Mammary epithelial cell (primary cell): ENCODE measurements around the gene OR4F17.
"Not testable (repeated sequence)": the region's sequence is repeated elsewhere in the genome, so short reads cannot be mapped to it uniquely, and the experiment has no call there.

Experiments
- EZH2 ChIP-seq: IDR thresholded peaks from 2 replicates; pipeline ENCODE4 v1.6.1; 2012; ENCODE audit warnings: low read length, inconsistent platforms, borderline replicate concordance
- TF ChIP-seq, protein P1 (sequence below), 2 donors: IDR thresholded peaks in 1 of 2; conservative IDR thresholded peaks in 1 of 2; 2 replicates each; pipeline ENCODE4 v1.5.1; 2011 to 2012; ENCODE audit warnings: inconsistent platforms in 2 of 2, low read length in 2 of 2, mild to moderate bottlenecking in 2 of 2, control low read depth in 1 of 2, low read depth in 1 of 2; ENCODE audit not compliant: insufficient read depth in 1 of 2; ENCODE audit errors: extremely low read depth in 1 of 2

DNA sequence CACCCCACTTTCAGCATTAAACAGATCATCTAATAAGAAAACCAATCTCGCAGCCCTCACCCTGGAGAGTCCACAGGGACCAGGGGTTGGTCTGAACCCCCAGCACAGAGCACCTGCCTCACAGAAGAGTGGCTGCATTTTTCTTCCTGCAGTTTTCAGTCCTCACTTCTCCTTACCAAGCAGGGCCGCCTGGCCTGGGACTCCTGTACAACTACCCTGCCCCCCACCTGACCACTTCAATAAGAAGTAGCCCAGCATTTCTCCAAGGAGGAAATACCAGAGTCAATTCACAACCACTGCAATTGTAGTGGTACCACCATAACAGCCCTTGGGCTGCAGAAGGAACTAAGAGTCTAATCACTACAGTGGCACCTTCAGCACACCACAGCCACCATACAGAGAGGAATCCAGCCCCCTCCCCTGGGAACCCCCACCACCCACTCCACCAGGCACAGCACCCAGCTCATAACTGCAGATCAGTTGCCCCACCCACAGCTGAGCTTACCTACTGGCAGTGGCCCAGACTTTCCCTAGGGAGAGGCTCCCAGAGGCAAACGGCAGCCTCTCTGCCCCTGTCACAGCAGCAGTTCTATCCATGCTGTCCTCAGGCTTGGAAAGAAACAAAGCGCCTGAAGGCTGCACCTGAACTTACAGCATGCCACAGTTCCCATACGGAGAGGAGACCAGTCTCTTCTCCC lies 13.7 kb downstream of the OR4F17 start:
- not testable (repeated sequence) for TF ChIP-seq EZH2
- TF ChIP-seq, protein P1, sequence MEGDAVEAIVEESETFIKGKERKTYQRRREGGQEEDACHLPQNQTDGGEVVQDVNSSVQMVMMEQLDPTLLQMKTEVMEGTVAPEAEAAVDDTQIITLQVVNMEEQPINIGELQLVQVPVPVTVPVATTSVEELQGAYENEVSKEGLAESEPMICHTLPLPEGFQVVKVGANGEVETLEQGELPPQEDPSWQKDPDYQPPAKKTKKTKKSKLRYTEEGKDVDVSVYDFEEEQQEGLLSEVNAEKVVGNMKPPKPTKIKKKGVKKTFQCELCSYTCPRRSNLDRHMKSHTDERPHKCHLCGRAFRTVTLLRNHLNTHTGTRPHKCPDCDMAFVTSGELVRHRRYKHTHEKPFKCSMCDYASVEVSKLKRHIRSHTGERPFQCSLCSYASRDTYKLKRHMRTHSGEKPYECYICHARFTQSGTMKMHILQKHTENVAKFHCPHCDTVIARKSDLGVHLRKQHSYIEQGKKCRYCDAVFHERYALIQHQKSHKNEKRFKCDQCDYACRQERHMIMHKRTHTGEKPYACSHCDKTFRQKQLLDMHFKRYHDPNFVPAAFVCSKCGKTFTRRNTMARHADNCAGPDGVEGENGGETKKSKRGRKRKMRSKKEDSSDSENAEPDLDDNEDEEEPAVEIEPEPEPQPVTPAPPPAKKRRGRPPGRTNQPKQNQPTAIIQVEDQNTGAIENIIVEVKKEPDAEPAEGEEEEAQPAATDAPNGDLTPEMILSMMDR (conservative IDR thresholded peaks at IDR 0.05 in 1 of 2, IDR thresholded peaks at IDR 0.05 in 1 of 2; ENCODE audit: extremely low read depth in 1 of 2, insufficient read depth in 1 of 2, low read depth in 1 of 2, low read length in 2 of 2), result not testable (repeated sequence)
